Kidney (tissue), 14 donors: Measurements from ENCODE around the gene OGFR. TPM values are rescaled to one million over a fixed set of nuclear protein-coding genes. Genes with fewer than 3 reads are reported as not detected.
A peak's percentile ranks its signal among the peaks of the same experiment; 100 is the strongest.

Source experiments
- DNase-seq, 5 donors: peaks; one replicate each; pipeline ENCODE4 v3.0.0-alpha.2; 2013 to 2020
- FAIRE-seq: peaks from 2 replicates; lab custom pipeline; 2012; peaks lifted over from hg19 to GRCh38; lab: Jason Lieb, UNC
- H3K27ac ChIP-seq, 2 donors: one replicate each; pipeline ENCODE4 v1.7.0; 2013; ENCODE audit warnings: low read depth in 2 of 2, low read length in 2 of 2, inconsistent platforms in 1 of 2
- H3K27me3 ChIP-seq: one replicate; pipeline ENCODE4 v1.7.1; 2013; ENCODE audit warnings: low read length, inconsistent platforms; ENCODE audit not compliant: control insufficient read depth, insufficient read depth
- H3K36me3 ChIP-seq, 3 donors: one replicate each; pipeline versions ENCODE4 v1.7.0 to v1.7.1; 2013; ENCODE audit warnings: low read length in 3 of 3, control low read depth in 1 of 3, inconsistent platforms in 1 of 3; ENCODE audit not compliant: insufficient read depth in 3 of 3, control insufficient read depth in 2 of 3
- H3K4me1 ChIP-seq, 3 donors: one replicate each; pipeline versions ENCODE4 v1.7.0 to v1.7.1; 2013; ENCODE audit warnings: low read length in 3 of 3, inconsistent platforms in 1 of 3, low read depth in 1 of 3; ENCODE audit not compliant: control insufficient read depth in 2 of 3, insufficient read depth in 2 of 3
- H3K4me3 ChIP-seq, 3 donors: one replicate each; pipeline versions ENCODE4 v1.7.0 to v1.8.1; 2013; ENCODE audit warnings: low read length in 3 of 3, control low read depth in 1 of 3, inconsistent platforms in 1 of 3
- H3K9ac ChIP-seq, 3 donors: one replicate each; pipeline versions ENCODE4 v1.7.0 to v1.7.1; 2013; ENCODE audit warnings: low read length in 3 of 3, control low read depth in 1 of 3, inconsistent platforms in 1 of 3
- H3K9me3 ChIP-seq, 3 donors: one replicate each; pipeline versions ENCODE4 v1.7.0 to v1.7.1; 2013; ENCODE audit warnings: low read length in 3 of 3, control low read depth in 1 of 3, inconsistent platforms in 1 of 3; ENCODE audit not compliant: control insufficient read depth in 2 of 3, insufficient read depth in 1 of 3
- intact Hi-C: fragments of 100-400 bp; cut with DNase I; formaldehyde crosslinking; loops from one replicate; pipeline ENCODE4 v1.11.1; 2022
- polyA plus RNA-seq: library from polyadenylated mRNA; stranded (reverse); fragments of 350-450 nt; fragmentation: Illumina TruSeq; extraction: RNeasy Lipid Tissue Mini Kit (QIAGEN cat#74804); gene quantifications from one replicate; pipeline ENCODE4 v1.2.3, GENCODE V29; 2014; ENCODE audit warnings: low read depth, low replicate concordance; ENCODE audit not compliant: insufficient read depth
- total RNA-seq: library from RNA; stranded (reverse); fragmentation: NEBNext Ultra II Directional; extraction: Animal tissue kit (Norgen Biotek cat#: 25700); gene quantifications from one replicate; pipeline ENCODE4 v1.2.1, GENCODE V29; 2021
- TF ChIP-seq, protein P1 (sequence below): IDR thresholded peaks from 3 replicates; pipeline ENCODE4 v1.5.1; 2012; ENCODE audit warnings: mild to moderate bottlenecking, moderate library complexity, borderline replicate concordance; ENCODE audit not compliant: insufficient read depth; ENCODE audit errors: extremely low read depth
- donor health status: control.
- donor health status: control.
- donor health status: control.
- donor health status: control.
- donor health status: control.
- donor health status: DM: yes; HTN: yes; CAD: no.
- donor health status: Normal renal cell carcinoma (clear cell type).

Gene OGFR
- total and polyA plus RNA-seq, 2 donors from 2014 or later: 33.7 to 46.8 TPM

DNA sequence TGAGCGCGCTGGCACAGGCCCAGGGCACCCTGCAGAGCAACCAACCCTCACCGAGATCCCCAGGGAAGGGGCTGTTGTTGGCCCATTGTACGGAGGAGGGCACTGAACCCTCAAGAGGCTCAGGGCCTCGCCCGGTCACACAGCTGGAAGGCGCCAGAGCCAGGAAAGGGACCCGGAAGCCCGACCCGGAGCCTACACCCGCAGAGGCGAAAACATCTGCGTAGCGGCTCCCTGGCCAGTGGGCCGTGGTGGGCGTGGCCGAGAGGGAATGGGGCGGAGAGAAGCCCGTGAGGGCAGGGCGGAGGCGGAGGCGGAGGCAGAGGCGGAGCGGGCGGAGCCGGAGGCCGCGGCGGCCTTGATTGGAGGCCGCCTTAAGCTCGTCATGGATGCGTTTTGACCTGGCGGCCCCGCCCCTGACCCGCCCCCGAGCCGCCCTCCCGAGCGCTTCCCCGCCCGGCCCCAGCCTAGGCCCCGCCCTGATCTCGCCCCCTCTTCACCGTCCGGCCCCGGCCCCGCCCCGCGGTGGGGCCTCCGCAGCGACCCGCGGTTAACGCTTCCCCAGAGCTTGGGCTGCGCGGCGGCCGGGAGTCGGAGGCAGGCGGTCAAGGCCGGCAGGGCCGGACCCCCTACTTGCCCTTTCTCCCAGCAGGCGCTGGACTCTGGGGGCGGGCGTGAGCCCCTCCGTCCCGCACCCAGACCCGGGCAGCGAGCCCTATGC lies 10.5 kb upstream of the OGFR start:
- FAIRE-seq (no peak), DNase-seq (peak; percentile 96 to 99 (median 98))
- TF ChIP-seq, protein P1, sequence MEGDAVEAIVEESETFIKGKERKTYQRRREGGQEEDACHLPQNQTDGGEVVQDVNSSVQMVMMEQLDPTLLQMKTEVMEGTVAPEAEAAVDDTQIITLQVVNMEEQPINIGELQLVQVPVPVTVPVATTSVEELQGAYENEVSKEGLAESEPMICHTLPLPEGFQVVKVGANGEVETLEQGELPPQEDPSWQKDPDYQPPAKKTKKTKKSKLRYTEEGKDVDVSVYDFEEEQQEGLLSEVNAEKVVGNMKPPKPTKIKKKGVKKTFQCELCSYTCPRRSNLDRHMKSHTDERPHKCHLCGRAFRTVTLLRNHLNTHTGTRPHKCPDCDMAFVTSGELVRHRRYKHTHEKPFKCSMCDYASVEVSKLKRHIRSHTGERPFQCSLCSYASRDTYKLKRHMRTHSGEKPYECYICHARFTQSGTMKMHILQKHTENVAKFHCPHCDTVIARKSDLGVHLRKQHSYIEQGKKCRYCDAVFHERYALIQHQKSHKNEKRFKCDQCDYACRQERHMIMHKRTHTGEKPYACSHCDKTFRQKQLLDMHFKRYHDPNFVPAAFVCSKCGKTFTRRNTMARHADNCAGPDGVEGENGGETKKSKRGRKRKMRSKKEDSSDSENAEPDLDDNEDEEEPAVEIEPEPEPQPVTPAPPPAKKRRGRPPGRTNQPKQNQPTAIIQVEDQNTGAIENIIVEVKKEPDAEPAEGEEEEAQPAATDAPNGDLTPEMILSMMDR: no peak
- peak overlapping the region; percentile 84 to 90 for H3K27ac ChIP-seq
- H3K9ac ChIP-seq: peak overlapping the region in 2 of 3 donors; percentile 11 to 58
- peaks cover 0 to 16% (median 8%) of the 10 kb centered on the region in 3 donors for H3K4me1 ChIP-seq
- intact Hi-C loops: no loop called here
- peak overlapping the region in 2 of 3 donors; percentile 51 to 72 for H3K4me3 ChIP-seq
- H3K27me3 ChIP-seq: no peaks in the 10 kb centered on the region
- H3K9me3 ChIP-seq: no peaks in the 10 kb centered on the region
- peaks cover 0 to 5% (median 4%) of the 10 kb centered on the region in 3 donors for H3K36me3 ChIP-seq

DNA sequence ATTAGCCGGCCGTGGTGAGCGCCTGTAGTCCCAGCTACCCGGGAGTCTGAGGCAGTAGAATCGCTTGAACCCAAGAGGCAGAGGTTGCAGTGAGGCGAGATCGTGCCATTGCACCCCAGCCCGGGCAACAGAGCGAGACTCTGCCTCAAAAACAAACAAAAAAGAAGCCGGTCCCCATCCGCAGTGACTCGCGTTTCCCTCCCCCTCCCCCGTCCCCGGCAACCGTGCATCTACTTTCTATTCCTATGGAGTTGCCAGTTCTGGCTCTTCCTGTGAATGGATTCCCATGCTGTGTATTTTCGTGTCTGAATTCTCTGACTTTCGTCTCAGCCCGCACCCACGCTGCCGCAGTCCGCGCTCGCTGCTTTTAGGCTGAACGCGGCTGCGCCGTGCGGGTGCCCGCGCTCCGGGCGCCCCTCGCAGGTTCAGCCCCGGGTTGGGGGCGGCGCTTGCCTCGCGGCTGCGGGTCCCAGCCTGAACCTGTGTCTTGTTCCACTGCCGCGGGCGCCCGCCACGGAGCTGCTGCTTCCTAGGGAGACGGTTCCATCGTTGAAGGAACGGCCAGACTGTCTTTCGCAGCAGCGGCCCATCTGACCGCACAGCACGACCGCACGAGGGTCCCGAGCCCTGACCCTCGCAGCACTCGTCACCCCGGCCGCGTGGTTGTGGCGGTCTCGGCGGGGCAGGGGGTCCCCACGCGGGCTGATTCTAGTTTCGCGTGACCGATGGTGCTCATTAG lies 9.4 kb upstream of the OGFR start:
- Histone ChIP-seq H3K9ac (peak overlapping the region; percentile 13 to 58 (median 49)), H3K4me3 (peak overlapping the region; percentile 42 to 72 (median 51)), H3K36me3 (peaks cover 0 to 8% (median 5%) of the 10 kb centered on the region in 3 donors), H3K27me3 (no peaks in the 10 kb centered on the region), H3K27ac (peak overlapping the region; percentile 78 to 90), H3K4me1 (peaks cover 0 to 16% (median 8%) of the 10 kb centered on the region in 3 donors), H3K9me3 (no peaks in the 10 kb centered on the region)
- TF ChIP-seq, protein P1: no peak
- intact Hi-C loops: no loop called here
- FAIRE-seq (no peak), DNase-seq (peak in 3 of 5 donors; percentile 66 to 86 (median 78))

DNA sequence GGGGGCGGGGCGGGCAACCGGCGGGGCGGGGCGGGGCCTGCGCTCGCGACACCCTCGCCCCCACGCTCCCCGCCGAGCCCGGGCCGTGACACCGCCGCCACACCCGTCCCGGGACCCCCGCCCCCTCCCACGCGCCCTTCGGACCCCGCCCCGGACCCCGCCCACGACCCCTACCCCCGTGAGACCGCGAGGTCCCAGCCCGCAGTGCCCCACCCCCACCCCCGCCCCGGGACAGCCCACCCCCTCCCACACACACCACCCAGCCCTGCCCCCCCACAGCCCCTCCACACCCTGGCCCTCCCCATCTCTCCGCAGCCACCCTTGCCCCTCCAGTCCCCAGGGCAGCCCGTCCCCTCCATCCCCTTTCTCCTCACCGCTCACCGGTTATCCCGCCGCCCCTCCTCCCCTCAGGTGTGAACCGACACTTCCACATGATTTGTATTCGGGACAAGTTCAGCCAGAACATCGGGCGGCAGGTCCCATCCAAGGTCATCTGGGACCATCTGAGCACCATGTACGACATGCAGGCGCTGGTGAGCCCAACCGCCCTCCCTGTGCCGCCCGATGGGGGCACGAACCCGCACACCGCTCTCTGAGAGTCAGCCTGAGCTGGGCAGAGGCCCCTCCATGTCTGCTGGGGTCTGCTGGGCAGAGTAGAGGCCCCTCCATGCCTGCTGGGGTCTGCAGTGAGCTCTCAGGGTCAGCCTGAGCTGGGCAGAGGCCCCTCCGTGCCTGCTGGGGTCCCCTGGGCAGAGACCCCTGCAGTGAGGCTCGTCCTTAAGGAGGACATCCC lies 7.7 kb upstream of the OGFR start:
- Histone ChIP-seq H3K9ac (peak overlapping the region in 1 of 3 donors; percentile 58), H3K27me3 (no peaks in the 10 kb centered on the region), H3K27ac (peak overlapping the region in 1 of 2 donors; percentile 51), H3K36me3 (peaks cover 0 to 8% (median 5%) of the 10 kb centered on the region in 3 donors), H3K4me3 (peak overlapping the region in 2 of 3 donors; percentile 37 to 44), H3K4me1 (peaks cover 0 to 16% (median 8%) of the 10 kb centered on the region in 3 donors), H3K9me3 (no peaks in the 10 kb centered on the region)
- intact Hi-C loops: no loop called here
- TF ChIP-seq, protein P1: no peak
- DNase-seq: peak in 2 of 5 donors; percentile 40 to 82
- FAIRE-seq: no peak
